Medulla oblongata (tissue), 1 donor: Measurements from ENCODE around the gene PEAK1.

Source experiments
- DNase-seq: peaks from one replicate; pipeline ENCODE4 v3.0.0-alpha.2; 2015; ENCODE audit errors: extremely low spot score

The PEAK1 gene, protein sequence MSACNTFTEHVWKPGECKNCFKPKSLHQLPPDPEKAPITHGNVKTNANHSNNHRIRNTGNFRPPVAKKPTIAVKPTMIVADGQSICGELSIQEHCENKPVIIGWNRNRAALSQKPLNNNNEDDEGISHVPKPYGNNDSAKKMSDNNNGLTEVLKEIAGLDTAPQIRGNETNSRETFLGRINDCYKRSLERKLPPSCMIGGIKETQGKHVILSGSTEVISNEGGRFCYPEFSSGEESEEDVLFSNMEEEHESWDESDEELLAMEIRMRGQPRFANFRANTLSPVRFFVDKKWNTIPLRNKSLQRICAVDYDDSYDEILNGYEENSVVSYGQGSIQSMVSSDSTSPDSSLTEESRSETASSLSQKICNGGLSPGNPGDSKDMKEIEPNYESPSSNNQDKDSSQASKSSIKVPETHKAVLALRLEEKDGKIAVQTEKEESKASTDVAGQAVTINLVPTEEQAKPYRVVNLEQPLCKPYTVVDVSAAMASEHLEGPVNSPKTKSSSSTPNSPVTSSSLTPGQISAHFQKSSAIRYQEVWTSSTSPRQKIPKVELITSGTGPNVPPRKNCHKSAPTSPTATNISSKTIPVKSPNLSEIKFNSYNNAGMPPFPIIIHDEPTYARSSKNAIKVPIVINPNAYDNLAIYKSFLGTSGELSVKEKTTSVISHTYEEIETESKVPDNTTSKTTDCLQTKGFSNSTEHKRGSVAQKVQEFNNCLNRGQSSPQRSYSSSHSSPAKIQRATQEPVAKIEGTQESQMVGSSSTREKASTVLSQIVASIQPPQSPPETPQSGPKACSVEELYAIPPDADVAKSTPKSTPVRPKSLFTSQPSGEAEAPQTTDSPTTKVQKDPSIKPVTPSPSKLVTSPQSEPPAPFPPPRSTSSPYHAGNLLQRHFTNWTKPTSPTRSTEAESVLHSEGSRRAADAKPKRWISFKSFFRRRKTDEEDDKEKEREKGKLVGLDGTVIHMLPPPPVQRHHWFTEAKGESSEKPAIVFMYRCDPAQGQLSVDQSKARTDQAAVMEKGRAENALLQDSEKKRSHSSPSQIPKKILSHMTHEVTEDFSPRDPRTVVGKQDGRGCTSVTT (N-terminal part only)

DNA sequence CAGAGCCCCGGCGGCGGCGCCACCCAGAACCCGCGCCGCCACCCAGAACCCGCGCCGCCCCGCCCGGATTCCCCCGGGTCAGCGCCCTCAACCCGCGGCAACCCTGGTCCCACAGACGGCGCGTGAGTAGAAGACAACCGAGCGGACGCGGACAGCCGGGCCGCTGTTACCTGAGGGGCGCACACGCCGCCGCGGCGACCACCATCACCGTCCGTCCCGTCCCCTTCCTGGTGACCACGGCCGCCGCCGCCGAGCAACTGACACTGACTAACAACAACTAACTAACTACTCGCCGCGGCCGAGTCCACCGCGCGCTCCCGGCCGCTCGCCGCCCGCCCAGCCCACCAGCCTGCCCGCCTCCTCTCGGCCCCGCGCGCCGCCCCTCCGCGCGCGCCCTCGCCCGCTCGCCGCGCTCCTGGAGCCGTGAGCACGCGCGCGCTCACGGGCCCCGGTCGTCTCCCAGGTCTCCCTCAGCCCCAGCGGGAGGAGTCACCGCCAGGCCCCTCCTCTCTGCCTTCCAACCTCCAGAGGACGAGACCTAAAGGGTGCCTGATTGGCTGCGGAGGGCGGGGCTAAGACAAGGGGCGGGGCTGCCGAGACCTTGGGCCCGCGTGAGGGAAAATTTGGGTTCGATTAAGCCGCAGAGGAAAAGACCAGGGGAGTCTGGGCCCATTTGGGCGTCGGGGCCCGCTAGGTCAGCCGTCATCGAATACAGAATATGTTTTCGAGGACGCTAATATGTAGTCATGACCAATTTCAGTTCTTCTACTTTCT lies at the start of gene PEAK1:
Gene PEAK1, minus strand, starts transcription at position 269 of the 774 bp plus-strand sequence. CDS start 238,178 bp downstream, outside the sequence.
- peak; percentile 99 for DNase-seq

DNA sequence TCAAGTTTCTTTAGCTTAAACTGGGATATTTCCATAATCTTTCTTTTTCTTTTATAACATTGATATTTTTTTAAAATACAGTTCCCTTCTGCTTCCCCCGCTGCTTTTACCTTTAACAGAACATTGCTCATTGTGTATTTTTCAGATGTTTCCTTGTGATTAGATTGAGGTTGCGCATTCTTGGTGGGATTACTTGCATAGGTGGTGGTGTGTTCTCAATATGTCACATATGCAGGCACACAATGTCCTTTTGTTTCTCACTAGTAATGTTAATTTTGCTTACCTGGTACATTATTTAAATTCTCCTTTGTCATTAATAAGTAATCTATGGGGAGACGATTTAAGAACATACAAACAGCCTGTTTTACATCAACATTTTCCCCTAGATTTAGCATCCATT lies 49.0 kb upstream of the PEAK1 start:
- no peak for DNase-seq

GRCh38 chr15:77466521-77466920 lies 46.6 kb upstream of the PEAK1 start:
- no peak for DNase-seq

DNA sequence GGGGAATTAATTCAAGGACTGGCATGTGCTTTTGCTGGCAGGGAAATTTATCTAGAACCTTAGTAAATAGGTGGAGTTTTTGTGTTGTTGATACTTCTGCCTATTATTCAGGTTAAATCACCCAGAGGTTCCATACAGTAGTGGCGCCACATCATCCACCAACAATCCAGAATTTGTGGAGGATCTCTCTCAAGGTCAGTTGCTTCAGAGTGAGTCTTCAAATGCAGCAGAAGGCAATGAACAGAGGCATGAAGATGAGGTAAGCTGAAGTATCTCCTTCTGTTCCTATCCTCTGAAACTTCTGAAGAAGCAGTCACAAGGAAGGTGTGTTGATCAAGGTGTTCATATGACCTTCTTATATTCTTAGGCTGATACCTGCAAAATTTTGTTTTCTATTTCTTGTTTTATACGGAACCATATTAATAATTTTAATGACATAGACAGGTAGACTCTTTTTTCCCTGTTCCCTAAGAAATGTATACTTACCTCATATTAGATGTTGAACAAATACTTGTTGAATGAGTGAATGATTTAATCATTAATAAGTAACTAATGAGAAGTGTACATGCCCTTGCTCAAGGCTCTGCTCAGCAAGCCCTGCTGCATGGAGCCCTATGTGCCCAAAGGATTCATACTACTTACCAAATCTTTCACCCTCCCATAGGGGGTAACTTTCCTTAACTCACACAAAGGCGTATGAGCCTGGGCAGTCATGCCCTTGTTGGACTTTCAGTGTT lies 44.4 kb upstream of the PEAK1 start:
- DNase-seq: no peak

GRCh38 chr15:77461486-77461885 lies 41.6 kb upstream of the PEAK1 start:
- no peak for DNase-seq

GRCh38 chr15:77459031-77459430 lies 39.1 kb upstream of the PEAK1 start:
- no peak for DNase-seq

DNA sequence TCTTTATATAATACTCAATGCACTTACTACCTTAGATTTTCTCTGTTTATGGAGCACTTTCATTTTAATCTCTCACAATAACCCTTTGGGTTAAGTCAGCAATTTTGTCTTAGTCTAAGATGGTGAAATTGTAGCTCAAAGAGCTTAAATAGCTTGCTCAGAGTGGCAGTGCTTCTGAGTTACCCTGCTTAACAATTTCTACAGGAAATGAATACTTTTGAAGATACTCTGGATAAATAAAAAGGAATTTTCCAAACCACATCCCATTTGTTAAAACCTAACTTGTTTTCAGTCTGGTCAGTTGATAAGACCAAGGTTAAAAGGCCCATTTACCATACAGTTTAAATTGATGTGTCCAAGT lies 38.0 kb upstream of the PEAK1 start:
- DNase-seq: no peak

DNA sequence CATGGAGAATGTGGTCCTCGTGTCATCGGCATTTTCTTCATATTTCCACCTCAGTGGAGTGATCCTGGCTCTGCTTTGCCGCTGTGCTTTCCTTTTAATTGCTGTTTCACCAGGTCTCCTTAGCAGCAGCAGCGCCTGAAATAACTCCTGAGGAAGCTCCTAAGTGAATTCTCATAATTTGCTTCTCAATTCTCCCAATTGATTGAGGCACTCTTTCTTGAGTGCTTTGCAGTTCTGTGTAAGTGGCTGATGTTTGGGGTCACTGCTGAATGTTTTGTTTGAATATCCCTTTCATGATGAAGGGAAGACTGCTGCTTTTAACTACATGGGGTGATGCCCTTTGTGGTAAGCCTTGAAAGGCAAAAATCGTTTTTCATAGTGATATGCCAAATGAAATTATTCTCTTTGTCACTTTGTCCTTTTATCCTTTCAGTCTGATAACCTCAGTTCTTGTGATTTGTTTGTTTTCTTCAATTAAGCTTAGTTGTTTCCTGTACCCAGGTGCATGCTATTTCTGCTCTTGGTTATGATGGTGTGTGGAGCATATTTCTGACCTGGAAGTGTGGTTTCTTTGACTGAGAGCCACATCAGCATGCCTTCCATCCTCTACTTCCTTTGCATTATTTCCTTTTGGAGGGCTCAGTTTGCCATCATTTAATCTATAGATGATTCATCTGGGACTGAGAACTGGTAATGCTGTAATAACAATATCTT lies 37.4 kb upstream of the PEAK1 start:
- DNase-seq: no peak

GRCh38 chr15:77456746-77457145 lies 36.8 kb upstream of the PEAK1 start:
- DNase-seq: no peak

DNA sequence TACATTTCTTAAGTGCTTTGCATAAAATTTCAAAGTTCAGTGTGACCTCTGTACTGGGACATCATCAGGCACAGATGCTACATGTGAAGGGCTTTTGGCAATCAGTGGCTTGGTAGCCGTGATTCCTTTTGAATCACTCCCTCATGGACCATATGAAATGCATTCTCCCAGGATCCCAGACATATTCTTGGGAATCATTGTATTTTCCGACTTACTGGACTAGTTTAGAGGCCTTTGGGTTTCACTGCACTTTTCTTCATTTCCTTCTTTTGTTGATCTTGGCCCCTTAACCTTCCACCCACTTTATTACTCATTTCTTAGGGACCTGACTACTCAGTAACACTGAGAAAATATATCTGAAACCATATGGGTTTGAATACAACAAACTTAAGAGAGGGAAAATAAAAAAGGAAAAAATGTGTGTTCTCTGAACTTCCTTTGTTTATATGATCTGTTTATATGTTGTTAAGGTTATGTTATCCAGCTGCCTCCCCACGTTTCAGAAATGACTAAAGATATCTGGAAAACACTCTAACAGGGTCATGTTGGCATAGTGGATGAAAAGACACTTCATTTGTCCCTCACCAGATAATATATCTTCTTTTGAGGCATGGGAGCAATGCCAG lies 35.9 kb upstream of the PEAK1 start:
- DNase-seq: no peak

DNA sequence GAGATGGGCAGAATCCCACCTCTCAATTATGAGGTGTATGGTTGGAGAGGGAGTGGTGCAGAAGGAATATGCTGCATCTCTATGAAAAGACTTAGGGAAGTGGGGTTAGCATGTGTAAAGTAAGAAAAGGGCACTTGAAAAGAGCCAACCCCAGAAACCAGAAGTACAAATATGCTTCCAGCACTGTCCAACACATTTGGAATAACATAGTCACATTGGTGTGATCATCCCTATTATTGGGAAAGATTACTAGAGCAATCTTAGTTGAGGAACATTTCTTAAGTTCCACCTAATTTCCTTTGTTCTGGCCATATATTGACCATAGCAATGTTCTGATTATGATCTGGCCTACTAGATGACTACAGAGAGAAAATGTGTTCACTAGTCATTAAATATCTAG lies 35.0 kb upstream of the PEAK1 start:
- no peak for DNase-seq

- DNase-seq: no peak
Measured at GRCh38 chr15:77454265-77454664, 34.4 kb upstream of the PEAK1 start.

DNA sequence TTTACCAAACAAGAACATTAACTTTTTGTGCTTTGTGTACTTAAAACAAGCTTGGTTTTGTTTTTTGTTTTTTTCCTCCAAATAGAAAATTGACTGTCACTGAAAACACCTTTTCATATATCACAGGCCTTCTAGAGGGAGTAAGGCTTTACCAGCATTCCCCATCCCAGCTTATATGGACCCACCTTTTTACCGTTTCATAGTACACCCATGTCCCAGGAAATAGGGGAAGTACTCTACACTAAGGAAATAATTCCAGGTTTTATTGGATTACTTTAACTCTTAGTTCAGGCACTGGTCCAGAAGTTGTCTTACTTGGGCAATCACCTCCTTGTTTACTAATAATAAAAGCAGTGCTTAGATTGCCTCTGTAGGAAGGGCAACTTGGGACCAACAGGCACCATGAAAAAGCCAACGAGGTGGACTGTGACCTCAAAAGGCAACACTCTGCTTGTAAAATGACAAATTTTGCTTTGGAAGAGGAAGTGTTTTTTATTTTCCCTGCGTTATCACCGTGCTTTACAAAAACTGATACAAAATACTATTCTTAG lies 27.0 kb upstream of the PEAK1 start:
- DNase-seq: no peak

GRCh38 chr15:77440378-77440999 lies 20.6 kb upstream of the PEAK1 start:
- DNase-seq: no peak

- no peak for DNase-seq
Measured at GRCh38 chr15:77437264-77437663, 17.4 kb upstream of the PEAK1 start.

DNA sequence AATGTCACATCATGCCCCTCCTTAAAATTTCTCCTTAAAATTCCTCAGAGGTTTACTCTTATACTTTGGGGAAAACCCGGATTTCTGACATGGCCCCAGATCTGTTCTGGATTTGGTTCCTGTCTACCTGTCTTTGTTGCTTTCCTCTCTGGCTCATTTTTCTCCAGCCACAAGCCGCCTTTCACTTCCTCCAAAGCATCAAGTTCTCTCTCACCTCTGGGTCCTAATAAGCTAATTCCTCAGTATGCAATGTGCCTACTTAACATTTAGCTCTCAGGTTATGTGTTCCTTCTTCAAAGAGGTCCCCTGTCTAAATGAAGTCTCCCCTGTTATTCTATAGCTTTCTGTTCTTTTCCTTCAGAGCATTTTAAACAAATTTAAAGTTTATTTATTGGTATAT lies 16.9 kb upstream of the PEAK1 start:
- DNase-seq: no peak

DNA sequence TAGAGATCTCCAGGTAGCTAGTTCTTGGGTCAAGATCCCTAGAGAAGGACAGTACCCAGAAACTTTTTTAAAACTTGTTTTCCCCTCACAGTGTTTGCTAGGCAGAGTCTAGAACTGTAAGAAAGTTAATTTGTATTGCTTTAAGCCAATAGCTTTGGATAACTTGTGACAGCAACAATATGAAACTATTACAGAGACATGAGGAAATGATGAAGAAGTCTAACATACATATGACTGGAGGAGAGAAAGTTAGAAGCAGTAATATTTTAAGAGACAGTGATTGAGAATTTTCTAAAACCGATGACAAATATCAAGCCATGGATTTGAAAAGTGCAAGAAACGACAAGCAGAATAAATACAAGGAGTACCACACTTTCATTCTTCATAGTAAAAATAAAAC lies 10.7 kb upstream of the PEAK1 start:
- DNase-seq: no peak

- no peak for DNase-seq
Measured at GRCh38 chr15:77430213-77430612, 10.3 kb upstream of the PEAK1 start.

DNA sequence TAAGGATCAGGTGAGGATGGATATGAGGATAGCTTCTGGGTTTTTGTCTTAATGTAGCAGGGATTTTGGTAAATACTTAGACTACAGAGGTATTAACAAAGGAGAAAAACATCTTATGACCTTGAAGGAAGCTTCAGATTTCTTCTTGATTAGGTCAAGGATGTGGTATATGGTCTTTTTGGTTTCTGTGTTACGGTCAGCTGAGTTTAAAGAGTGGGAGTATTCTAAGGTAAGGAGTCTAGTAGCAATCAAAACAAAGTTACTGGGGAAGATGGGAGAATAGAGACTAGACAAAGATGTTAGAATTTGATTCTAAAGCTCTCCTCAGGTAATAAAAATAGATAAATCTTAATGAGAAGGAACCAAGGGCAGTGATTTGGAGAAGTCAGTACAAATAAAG lies 7.0 kb upstream of the PEAK1 start:
- no peak for DNase-seq
